ENCODE data around the gene OAT.

OAT gene

DNA sequence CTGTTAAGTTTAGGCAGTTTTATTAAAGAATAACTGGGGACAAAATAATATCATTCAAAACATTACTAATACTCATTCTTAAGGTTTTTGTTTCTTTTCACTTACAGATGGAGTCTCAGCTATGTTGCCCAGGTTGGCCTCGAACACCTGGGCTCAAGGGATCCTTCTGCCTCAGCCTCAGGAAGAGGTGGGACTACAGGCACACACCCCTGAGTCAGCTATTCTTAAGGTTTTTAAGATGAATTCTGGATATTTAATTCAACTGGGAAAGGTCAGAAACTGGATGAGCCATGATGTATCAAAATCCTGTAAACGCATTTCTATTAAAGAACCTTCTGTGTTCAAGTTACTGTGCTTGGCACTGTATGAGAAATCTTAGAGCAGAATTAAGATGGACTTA is 3.5 kb downstream of the OAT start:
- no peak overlapping the region for H3K4me3 ChIP-seq (ENCODE audit: low read length in 2 of 2)
- no peak overlapping the region for H2AFZ ChIP-seq (ENCODE audit: low read length)
- WGBS, 2 donors (ENCODE audit: extremely low coverage in 2 of 2, insufficient read length in 2 of 2, insufficient replicate concordance in 1 of 2) = no CpG with 5 or more reads among the region's 2 CpGs
- DNase-seq (ENCODE audit: low spot score) = no peak
- H3K14ac ChIP-seq (ENCODE audit: low read length) = no peak overlapping the region
- no peak overlapping the region for H3K9ac ChIP-seq (ENCODE audit: low read depth, low read length, poor library complexity)
- H3K27me3 ChIP-seq (ENCODE audit: control insufficient read depth in 3 of 3, insufficient read depth in 3 of 3, low read depth in 1 of 3, low read length in 3 of 3) = peaks cover 0 to 10% (median 7%) of the 10 kb centered on the region in 3 experiments
- H3K23ac ChIP-seq (ENCODE audit: low read depth, low read length, poor library complexity) = no peak overlapping the region
- no peak overlapping the region for H3K4me2 ChIP-seq (ENCODE audit: insufficient read depth, low read length, poor library complexity, severe bottlenecking)
- no peak overlapping the region for H4K8ac ChIP-seq (ENCODE audit: low read depth, low read length)
- no peak overlapping the region for H4K91ac ChIP-seq (ENCODE audit: low read depth, low read length, poor library complexity)
- H3K36me3 ChIP-seq (replicated peaks in 1 of 2; ENCODE audit: control insufficient read depth in 2 of 2, insufficient read depth in 2 of 2, low read length in 2 of 2) = peaks cover 0 to 9% of the 10 kb centered on the region in 2 donors
- no peak overlapping the region for H3K27ac ChIP-seq (replicated peaks; ENCODE audit: low read length)
- H3K18ac ChIP-seq (ENCODE audit: low read length) = no peak overlapping the region
- peaks cover 0 to 2% of the 10 kb centered on the region in 2 donors for H3K9me3 ChIP-seq (replicated peaks in 1 of 2; ENCODE audit: control insufficient read depth in 2 of 2, insufficient read depth in 1 of 2, low read depth in 1 of 2, low read length in 2 of 2)
- H3K79me1 ChIP-seq (ENCODE audit: low read depth, low read length) = no peaks in the 10 kb centered on the region
- H3K4me1 ChIP-seq (ENCODE audit: control insufficient read depth in 2 of 2, insufficient read depth in 1 of 2, low read depth in 1 of 2, low read length in 2 of 2) = peaks cover 3 to 6% of the 10 kb centered on the region in 2 donors
- H2BK120ac ChIP-seq (ENCODE audit: low read depth, low read length) = no peak overlapping the region
- no peak overlapping the region for H3K4ac ChIP-seq (ENCODE audit: low read length)
- no peak overlapping the region for H2BK5ac ChIP-seq (ENCODE audit: low read length)
- H2AK5ac ChIP-seq (ENCODE audit: low read depth, low read length) = no peak overlapping the region
- H2BK15ac ChIP-seq (ENCODE audit: low read length) = no peak overlapping the region
- H2BK12ac ChIP-seq (ENCODE audit: low read length) = no peak overlapping the region

- no peak overlapping the region for H4K91ac ChIP-seq (ENCODE audit: low read depth, low read length, poor library complexity)
- H3K4me2 ChIP-seq (ENCODE audit: insufficient read depth, low read length, poor library complexity, severe bottlenecking) = no peak overlapping the region
- H3K18ac ChIP-seq (ENCODE audit: low read length) = no peak overlapping the region
- peaks cover 0 to 2% of the 10 kb centered on the region in 2 donors for H3K9me3 ChIP-seq (replicated peaks in 1 of 2; ENCODE audit: control insufficient read depth in 2 of 2, insufficient read depth in 1 of 2, low read depth in 1 of 2, low read length in 2 of 2)
- H2AK5ac ChIP-seq (ENCODE audit: low read depth, low read length) = no peak overlapping the region
- peaks cover 2 to 19% of the 10 kb centered on the region in 2 donors for H3K36me3 ChIP-seq (replicated peaks in 1 of 2; ENCODE audit: control insufficient read depth in 2 of 2, insufficient read depth in 2 of 2, low read length in 2 of 2)
- H2BK120ac ChIP-seq (ENCODE audit: low read depth, low read length) = no peak overlapping the region
- no peak overlapping the region for H4K8ac ChIP-seq (ENCODE audit: low read depth, low read length)
- no peaks in the 10 kb centered on the region for H3K79me1 ChIP-seq (ENCODE audit: low read depth, low read length)
- no peak overlapping the region for H2AFZ ChIP-seq (ENCODE audit: low read length)
- no peak overlapping the region for H3K27ac ChIP-seq (replicated peaks; ENCODE audit: low read length)
- DNase-seq (ENCODE audit: low spot score) = no peak
- no peak overlapping the region for H3K14ac ChIP-seq (ENCODE audit: low read length)
- no peak overlapping the region for H2BK15ac ChIP-seq (ENCODE audit: low read length)
- WGBS, 2 donors (ENCODE audit: extremely low coverage in 2 of 2, insufficient read length in 2 of 2, insufficient replicate concordance in 1 of 2) = no CpG with 5 or more reads among the region's 4 CpGs
- H2BK5ac ChIP-seq (ENCODE audit: low read length) = no peak overlapping the region
- H3K9ac ChIP-seq (ENCODE audit: low read depth, low read length, poor library complexity) = no peak overlapping the region
- H2BK12ac ChIP-seq (ENCODE audit: low read length) = no peak overlapping the region
- no peaks in the 10 kb centered on the region for H3K27me3 ChIP-seq (ENCODE audit: control insufficient read depth in 3 of 3, insufficient read depth in 3 of 3, low read depth in 1 of 3, low read length in 3 of 3)
- H3K4me3 ChIP-seq (ENCODE audit: low read length in 2 of 2) = no peak overlapping the region
- H3K4me1 ChIP-seq (ENCODE audit: control insufficient read depth in 2 of 2, insufficient read depth in 1 of 2, low read depth in 1 of 2, low read length in 2 of 2) = peaks cover 0 to 6% of the 10 kb centered on the region in 2 donors
- H3K4ac ChIP-seq (ENCODE audit: low read length) = no peak overlapping the region
- no peak overlapping the region for H3K23ac ChIP-seq (ENCODE audit: low read depth, low read length, poor library complexity)
Observed at GRCh38 chr10:124414076-124414475, 4.6 kb downstream of the OAT start.

DNA sequence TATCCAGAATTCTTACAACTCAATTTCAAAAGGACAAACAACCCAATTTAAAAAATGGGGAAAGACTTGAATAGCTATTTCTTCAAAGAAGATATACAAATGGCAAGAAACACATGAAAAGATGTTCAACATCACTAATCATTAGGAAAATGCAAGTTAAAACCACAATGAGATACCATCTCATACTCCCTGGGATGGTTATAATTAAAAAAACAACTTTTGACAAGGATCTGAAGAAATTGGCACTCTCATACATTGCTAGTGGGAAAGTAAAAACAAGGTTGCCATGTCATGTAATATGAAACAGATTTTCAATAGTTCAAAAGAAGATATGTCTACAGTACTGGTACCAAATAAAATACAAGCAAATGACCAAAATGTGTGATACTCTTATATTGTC is 9.0 kb downstream of the OAT start:
- DNase-seq (ENCODE audit: low spot score) = no peak
- no peak overlapping the region for H3K27ac ChIP-seq (replicated peaks; ENCODE audit: low read length)
- no peak overlapping the region for H3K14ac ChIP-seq (ENCODE audit: low read length)
- no peaks in the 10 kb centered on the region for H3K79me1 ChIP-seq (ENCODE audit: low read depth, low read length)
- H2BK15ac ChIP-seq (ENCODE audit: low read length) = no peak overlapping the region
- no peak overlapping the region for H4K8ac ChIP-seq (ENCODE audit: low read depth, low read length)
- H2AK5ac ChIP-seq (ENCODE audit: low read depth, low read length) = no peak overlapping the region
- no peaks in the 10 kb centered on the region for H3K4me1 ChIP-seq (ENCODE audit: control insufficient read depth in 2 of 2, insufficient read depth in 1 of 2, low read depth in 1 of 2, low read length in 2 of 2)
- H3K27me3 ChIP-seq (ENCODE audit: control insufficient read depth in 3 of 3, insufficient read depth in 3 of 3, low read depth in 1 of 3, low read length in 3 of 3) = no peaks in the 10 kb centered on the region
- H3K4me3 ChIP-seq (ENCODE audit: low read length in 2 of 2) = no peak overlapping the region
- no peak overlapping the region for H2BK12ac ChIP-seq (ENCODE audit: low read length)
- H4K91ac ChIP-seq (ENCODE audit: low read depth, low read length, poor library complexity) = no peak overlapping the region
- H2AFZ ChIP-seq (ENCODE audit: low read length) = no peak overlapping the region
- H2BK5ac ChIP-seq (ENCODE audit: low read length) = no peak overlapping the region
- H3K18ac ChIP-seq (ENCODE audit: low read length) = no peak overlapping the region
- peaks cover 0 to 2% of the 10 kb centered on the region in 2 donors for H3K9me3 ChIP-seq (replicated peaks in 1 of 2; ENCODE audit: control insufficient read depth in 2 of 2, insufficient read depth in 1 of 2, low read depth in 1 of 2, low read length in 2 of 2)
- no peak overlapping the region for H3K9ac ChIP-seq (ENCODE audit: low read depth, low read length, poor library complexity)
- no peak overlapping the region for H3K4ac ChIP-seq (ENCODE audit: low read length)
- H2BK120ac ChIP-seq (ENCODE audit: low read depth, low read length) = no peak overlapping the region
- no peak overlapping the region for H3K4me2 ChIP-seq (ENCODE audit: insufficient read depth, low read length, poor library complexity, severe bottlenecking)
- H3K23ac ChIP-seq (ENCODE audit: low read depth, low read length, poor library complexity) = no peak overlapping the region
- H3K36me3 ChIP-seq (replicated peaks in 1 of 2; ENCODE audit: control insufficient read depth in 2 of 2, insufficient read depth in 2 of 2, low read length in 2 of 2) = peaks cover 4 to 55% of the 10 kb centered on the region in 2 donors

GRCh38 chr10:124408357-124408756 is 10.4 kb downstream of the OAT start:
- Histone ChIP-seq H3K79me1 (ENCODE audit: low read depth, low read length) (no peaks in the 10 kb centered on the region), H3K4me1 (ENCODE audit: control insufficient read depth in 2 of 2, insufficient read depth in 1 of 2, low read depth in 1 of 2, low read length in 2 of 2) (no peaks in the 10 kb centered on the region), H3K36me3 (replicated peaks in 1 of 2; ENCODE audit: control insufficient read depth in 2 of 2, insufficient read depth in 2 of 2, low read length in 2 of 2) (peaks cover 4 to 66% of the 10 kb centered on the region in 2 donors), H3K4me2 (ENCODE audit: insufficient read depth, low read length, poor library complexity, severe bottlenecking) (no peak overlapping the region), H2BK120ac (ENCODE audit: low read depth, low read length) (no peak overlapping the region), H2AFZ (ENCODE audit: low read length) (no peak overlapping the region), H2BK12ac (ENCODE audit: low read length) (no peak overlapping the region), H3K4ac (ENCODE audit: low read length) (no peak overlapping the region), H3K9ac (ENCODE audit: low read depth, low read length, poor library complexity) (no peak overlapping the region), H3K27me3 (ENCODE audit: control insufficient read depth in 3 of 3, insufficient read depth in 3 of 3, low read depth in 1 of 3, low read length in 3 of 3) (no peaks in the 10 kb centered on the region), H2AK5ac (ENCODE audit: low read depth, low read length) (no peak overlapping the region), H3K9me3 (replicated peaks in 1 of 2; ENCODE audit: control insufficient read depth in 2 of 2, insufficient read depth in 1 of 2, low read depth in 1 of 2, low read length in 2 of 2) (peaks cover 0 to 2% of the 10 kb centered on the region in 2 donors), H3K27ac (replicated peaks; ENCODE audit: low read length) (no peak overlapping the region), H4K91ac (ENCODE audit: low read depth, low read length, poor library complexity) (no peak overlapping the region), H4K8ac (ENCODE audit: low read depth, low read length) (no peak overlapping the region), H3K4me3 (ENCODE audit: low read length in 2 of 2) (no peak overlapping the region), H2BK5ac (ENCODE audit: low read length) (no peak overlapping the region), H3K18ac (ENCODE audit: low read length) (no peak overlapping the region), H3K23ac (ENCODE audit: low read depth, low read length, poor library complexity) (no peak overlapping the region), H2BK15ac (ENCODE audit: low read length) (no peak overlapping the region), H3K14ac (ENCODE audit: low read length) (no peak overlapping the region)
- WGBS, 2 donors (ENCODE audit: extremely low coverage in 2 of 2, insufficient read length in 2 of 2, insufficient replicate concordance in 1 of 2) = no CpG with 5 or more reads among the region's 2 CpGs
- no peak for DNase-seq (ENCODE audit: low spot score)
